ENCODE results near the gene ANKRD13C.
"Not testable (repeated sequence)": the region's sequence is repeated elsewhere in the genome, so short reads cannot be mapped to it uniquely, and the experiment has no call there.

The ANKRD13C gene

GRCh38 chr1:70360321-70360720 is 5.8 kb upstream of the ANKRD13C start:
- DNase-seq (ENCODE audit: low read depth), result no peak

GRCh38 chr1:70358921-70359564 is 4.5 kb upstream of the ANKRD13C start:
- no peak for DNase-seq (ENCODE audit: low read depth)

- no peak for DNase-seq (ENCODE audit: low read depth)
These were observed 1.4 kb upstream of the ANKRD13C start for GRCh38 chr1:70355920-70356319.

GRCh38 chr1:70355111-70355407 is 537 bp upstream of the ANKRD13C start:
- no peak for DNase-seq (ENCODE audit: low read depth)

- DNase-seq (ENCODE audit: low read depth), result no peak
These were observed 756 bp downstream of the ANKRD13C start for GRCh38 chr1:70353601-70354331.

- no peak for DNase-seq (ENCODE audit: low read depth)
These were observed 1.5 kb downstream of the ANKRD13C start for GRCh38 chr1:70353044-70353443.

- not testable (repeated sequence) for DNase-seq (ENCODE audit: low read depth)
These were observed 4.7 kb downstream of the ANKRD13C start for GRCh38 chr1:70349799-70350198.

GRCh38 chr1:70348399-70349165 is 5.9 kb downstream of the ANKRD13C start:
- DNase-seq (ENCODE audit: low read depth), result no peak

GRCh38 chr1:70339644-70340043 is 14.9 kb downstream of the ANKRD13C start:
- not testable (repeated sequence) for DNase-seq (ENCODE audit: low read depth)

GRCh38 chr1:70336050-70336449 is 18.5 kb downstream of the ANKRD13C start:
- DNase-seq (ENCODE audit: low read depth), result no peak

- DNase-seq (ENCODE audit: low read depth), result no peak
These were observed 20.1 kb downstream of the ANKRD13C start for GRCh38 chr1:70334436-70334835.

- no peak for DNase-seq (ENCODE audit: low read depth)
These were observed 21.3 kb downstream of the ANKRD13C start for GRCh38 chr1:70333245-70333644.

GRCh38 chr1:70331962-70332361 is 22.6 kb downstream of the ANKRD13C start:
- no peak for DNase-seq (ENCODE audit: low read depth)

GRCh38 chr1:70327306-70328076 is 27.0 kb downstream of the ANKRD13C start:
- no peak for DNase-seq (ENCODE audit: low read depth)

- no peak for DNase-seq (ENCODE audit: low read depth)
These were observed 29.8 kb downstream of the ANKRD13C start for GRCh38 chr1:70324683-70325082.

- no peak for DNase-seq (ENCODE audit: low read depth)
These were observed 34.8 kb downstream of the ANKRD13C start for GRCh38 chr1:70319750-70320149.

GRCh38 chr1:70318191-70318590 is 36.3 kb downstream of the ANKRD13C start:
- DNase-seq (ENCODE audit: low read depth), result no peak

GRCh38 chr1:70317087-70317486 is 37.4 kb downstream of the ANKRD13C start:
- no peak for DNase-seq (ENCODE audit: low read depth)

- no peak for DNase-seq (ENCODE audit: low read depth)
These were observed 38.7 kb downstream of the ANKRD13C start for GRCh38 chr1:70315782-70316181.

- no peak for DNase-seq (ENCODE audit: low read depth)
These were observed 39.7 kb downstream of the ANKRD13C start for GRCh38 chr1:70314706-70315304.

- no peak for DNase-seq (ENCODE audit: low read depth)
These were observed 43.2 kb downstream of the ANKRD13C start for GRCh38 chr1:70311369-70311768.

GRCh38 chr1:70299472-70299871 is 55.0 kb downstream of the ANKRD13C start:
- no peak for DNase-seq (ENCODE audit: low read depth)

Data from stimulated activated CD8-positive, alpha-beta memory T cell treated with anti-CD3 and anti-CD28 coated beads, Interleukin-12 subunit alpha, Interleukin-12 subunit beta, amount 100 ng/mL, for 1 hour (primary cell).